GF-D8 (cell line): ENCODE results near the gene VDAC2.
A peak's percentile ranks its signal among the peaks of the same experiment; 100 is the strongest.
"Not testable (repeated sequence)": the region's sequence is repeated elsewhere in the genome, so short reads cannot be mapped to it uniquely, and the experiment has no call there.

ENCODE experiments used
- DNase-seq: peaks from one replicate; lab custom pipeline; 2025; lab: John Stamatoyannopoulos, UW

Gene VDAC2

DNA sequence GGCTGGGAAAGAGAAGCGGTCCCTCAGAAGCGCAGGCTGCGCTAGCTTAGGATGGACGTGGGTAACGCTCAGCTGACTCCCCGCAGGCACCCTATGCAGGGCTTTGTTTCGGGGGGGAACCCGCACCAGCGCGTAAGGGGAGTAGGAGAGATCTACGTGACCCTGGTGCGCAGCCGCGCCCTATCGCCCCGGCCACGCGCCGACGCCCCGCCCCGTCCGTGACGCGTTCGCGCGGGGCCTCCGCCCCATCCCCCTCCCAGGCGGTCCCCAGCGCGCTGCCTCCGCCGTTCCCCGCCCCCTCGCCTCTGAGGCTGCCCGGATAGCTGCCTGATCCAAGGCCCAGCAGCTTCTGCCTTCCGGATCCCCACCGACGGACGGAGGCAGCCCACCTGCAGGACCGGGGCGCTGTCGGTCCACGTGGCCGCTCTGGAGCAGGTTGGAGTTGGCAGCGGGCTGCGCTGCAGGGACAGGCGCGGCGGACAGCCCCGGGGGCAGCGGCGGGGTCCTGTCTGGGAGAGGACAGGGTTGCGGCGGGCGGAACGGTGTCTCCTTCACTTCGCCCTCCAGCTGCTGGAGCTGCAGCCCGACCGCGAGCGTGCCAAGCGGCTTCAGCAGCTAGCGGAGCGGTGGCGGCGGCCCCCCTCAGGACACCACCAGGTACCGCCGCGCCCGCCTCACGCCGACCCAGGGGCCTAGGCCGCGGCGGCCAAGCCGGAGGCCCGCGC, at the start of gene VDAC2:
VDAC2 (plus strand) TSS at position 515 of the 725 bp plus-strand sequence. CDS start 363 bp downstream, outside the sequence.
- DNase-seq = peak; percentile 68

- DNase-seq = peak; percentile 77
Observed at GRCh38 chr10:75165684-75166622, 44.6 kb upstream of the VDAC2 start.

DNA sequence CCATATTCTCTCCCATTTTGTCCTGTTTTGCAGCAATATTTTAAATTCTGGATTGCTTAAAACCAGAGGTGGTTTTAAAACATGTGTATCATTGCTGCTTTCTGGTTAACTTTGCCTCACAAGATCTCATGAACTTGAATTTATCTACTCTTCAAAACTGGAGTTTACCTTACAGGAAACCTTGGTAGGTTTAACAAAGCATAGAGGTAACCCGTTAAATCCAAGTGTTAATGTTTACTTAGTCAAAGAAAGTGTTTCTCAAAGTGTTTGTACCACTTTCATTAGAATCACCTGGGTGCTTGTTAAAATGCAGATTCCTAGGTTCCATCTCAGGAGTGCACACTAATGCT, 44.0 kb upstream of the VDAC2 start:
- DNase-seq = no peak

DNA sequence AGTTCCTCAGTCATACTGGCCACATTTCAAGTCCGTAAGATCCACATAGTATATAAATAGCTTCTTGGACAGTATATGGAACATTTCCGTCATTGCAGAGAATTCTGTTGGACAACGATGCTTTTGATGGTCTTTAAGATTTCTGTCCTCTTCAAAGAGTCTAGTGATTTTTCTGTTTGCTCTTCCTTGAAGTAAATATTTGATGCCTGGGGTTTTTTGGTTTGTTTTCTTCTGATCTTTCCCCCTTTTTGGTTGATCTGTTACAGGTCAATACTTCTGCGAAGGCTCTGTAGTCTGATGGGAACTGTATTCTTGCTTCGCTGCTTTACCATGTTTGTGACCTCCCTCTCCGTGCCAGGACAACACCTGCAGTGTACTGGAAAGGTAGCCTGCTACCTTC, 42.3 kb upstream of the VDAC2 start:
- no peak for DNase-seq

DNA sequence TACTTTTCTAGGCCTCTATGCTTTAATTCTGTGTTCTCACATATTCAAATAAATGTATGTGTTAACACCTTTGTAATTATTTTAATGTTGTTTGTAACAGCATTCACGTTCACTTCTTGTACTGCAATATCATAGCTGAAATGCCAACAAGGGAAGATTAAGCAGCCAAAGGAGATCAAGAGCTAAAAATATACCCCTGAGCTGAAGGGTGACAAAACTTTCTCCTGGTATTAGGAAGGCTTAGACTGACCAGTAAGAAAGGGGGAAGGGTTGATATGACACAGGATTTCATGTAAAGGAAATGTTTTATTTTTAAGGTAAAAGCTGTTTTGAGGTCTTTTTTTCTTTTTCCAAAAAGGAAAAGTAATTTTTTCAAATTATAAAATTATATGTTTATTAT, 40.4 kb upstream of the VDAC2 start:
- DNase-seq = no peak

DNA sequence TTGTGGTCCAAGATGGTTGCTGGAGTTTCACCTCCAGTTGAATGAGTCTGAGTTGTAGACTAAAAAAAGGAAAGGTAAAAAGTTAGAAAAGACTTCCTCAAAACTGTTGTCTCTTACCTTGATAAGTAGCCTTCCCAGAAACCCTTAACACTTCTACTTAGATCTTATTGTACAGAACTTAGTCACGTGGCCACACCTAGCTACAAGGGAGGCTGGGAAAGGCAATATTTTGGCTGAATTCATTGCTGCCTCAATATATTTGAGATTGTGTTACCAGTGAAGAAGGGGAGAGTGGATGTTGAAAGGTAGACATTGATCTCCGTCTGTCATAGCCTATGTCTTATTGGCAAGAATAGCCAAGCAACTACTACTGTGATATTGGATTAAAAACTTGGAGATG, 35.5 kb upstream of the VDAC2 start:
- DNase-seq = no peak

GRCh38 chr10:75176046-75176445, 34.5 kb upstream of the VDAC2 start:
- DNase-seq = no peak

DNA sequence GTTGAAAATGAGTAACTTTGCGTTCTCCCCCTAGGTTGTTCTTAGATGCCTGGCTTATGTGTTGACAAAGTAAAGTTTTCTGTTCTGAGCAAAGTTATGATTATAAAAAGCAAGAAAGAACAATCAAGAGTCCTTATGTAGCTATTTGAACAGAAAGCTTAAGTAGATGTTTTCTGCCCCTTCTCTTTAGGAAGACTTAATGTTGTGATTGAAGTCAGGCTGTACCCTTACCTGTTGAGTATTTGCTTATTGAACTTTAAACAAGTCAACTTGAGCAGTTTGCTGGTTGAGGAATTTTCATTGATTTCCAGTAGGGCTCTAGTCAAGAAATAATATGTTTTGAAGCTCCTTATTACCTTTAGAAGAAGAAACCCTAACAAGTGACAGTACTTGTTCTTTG, 33.9 kb upstream of the VDAC2 start:
- DNase-seq = no peak

DNA sequence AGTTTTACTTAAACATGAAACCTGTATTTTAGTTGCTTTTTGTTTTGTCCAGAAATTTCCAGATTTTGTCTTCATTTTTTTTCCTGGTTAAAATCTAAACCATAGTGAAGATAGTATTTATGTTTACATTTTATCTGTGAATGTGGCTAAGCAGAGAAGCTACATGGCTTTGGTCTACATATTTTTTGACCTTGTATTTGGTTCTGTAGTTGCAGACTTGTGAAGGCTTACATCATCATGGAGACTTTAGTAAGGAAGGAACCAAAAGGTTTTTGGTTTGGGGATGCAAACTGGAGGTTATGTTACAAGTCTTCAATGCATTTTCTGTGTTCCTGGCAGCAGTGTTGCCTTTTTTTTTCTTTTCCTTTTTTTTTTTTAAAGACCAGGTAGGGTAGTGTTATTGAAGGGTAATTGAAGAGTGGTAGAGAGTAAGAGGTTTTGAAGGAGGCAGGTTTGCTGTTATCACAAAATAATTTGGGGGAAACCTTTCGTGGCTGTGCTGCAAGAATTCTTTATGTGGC, 30.9 kb upstream of the VDAC2 start:
- no peak for DNase-seq

GRCh38 chr10:75180592-75180991, 30.0 kb upstream of the VDAC2 start:
- no peak for DNase-seq

DNA sequence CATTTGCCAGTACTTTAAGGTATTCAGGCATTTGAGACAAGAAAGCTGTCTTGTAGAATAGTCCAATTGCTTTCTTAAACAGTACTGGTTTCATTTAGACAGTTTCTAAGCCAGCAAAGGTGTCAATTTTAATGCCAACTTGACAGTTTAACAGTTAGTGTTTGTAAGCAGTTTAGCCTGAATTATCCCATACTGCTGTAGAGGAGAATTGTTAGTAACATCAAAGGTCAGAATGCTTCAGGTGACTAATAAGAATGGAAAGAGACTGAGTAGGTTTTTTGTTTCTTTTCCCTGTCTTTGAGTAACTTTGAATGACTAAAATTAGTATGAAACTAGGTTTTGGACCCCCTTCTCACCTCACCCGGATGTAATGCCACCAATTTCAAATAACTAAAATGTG, 29.5 kb upstream of the VDAC2 start:
- no peak for DNase-seq

DNA sequence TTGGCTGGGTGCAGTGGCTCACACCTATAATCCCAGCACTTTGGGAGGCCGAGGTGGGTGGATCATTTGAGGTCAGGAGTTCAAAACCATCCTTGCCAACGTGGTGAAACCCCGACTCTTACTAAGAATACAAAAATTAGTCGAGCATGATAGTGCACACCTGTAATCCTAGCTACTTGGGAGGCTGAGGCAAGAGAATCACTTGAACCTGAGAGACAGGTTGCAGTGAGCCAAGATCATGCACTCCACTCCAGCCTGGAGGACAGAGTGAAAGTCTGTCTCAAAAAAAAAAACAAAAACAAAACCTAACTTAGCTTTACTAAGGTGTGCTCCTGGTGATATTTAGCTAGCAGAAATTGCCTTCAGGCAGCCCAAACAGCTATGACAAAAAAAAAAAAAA, 24.3 kb upstream of the VDAC2 start:
- no peak for DNase-seq

- DNase-seq = no peak
Observed at GRCh38 chr10:75187961-75188426, 22.6 kb upstream of the VDAC2 start.

DNA sequence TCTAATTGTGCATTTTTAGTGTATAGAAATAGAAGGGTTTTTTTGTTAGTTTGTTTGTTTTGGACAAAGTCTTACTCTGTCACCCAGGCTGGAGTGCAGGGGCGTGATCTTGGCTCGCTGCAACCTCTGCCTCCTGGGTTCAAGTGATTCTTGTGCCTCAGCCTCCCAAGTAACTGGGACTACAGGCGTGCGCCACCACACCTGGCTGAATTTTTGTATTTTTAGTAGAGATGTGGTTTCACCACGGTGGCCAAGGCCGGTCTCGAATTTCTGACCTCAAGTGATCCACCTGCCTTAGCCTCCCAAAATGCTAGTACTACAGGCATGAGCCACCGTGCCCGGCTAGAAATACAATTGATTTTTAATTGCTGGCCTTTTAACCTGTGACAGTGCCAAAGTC, 22.1 kb upstream of the VDAC2 start:
- not testable (repeated sequence) for DNase-seq

DNA sequence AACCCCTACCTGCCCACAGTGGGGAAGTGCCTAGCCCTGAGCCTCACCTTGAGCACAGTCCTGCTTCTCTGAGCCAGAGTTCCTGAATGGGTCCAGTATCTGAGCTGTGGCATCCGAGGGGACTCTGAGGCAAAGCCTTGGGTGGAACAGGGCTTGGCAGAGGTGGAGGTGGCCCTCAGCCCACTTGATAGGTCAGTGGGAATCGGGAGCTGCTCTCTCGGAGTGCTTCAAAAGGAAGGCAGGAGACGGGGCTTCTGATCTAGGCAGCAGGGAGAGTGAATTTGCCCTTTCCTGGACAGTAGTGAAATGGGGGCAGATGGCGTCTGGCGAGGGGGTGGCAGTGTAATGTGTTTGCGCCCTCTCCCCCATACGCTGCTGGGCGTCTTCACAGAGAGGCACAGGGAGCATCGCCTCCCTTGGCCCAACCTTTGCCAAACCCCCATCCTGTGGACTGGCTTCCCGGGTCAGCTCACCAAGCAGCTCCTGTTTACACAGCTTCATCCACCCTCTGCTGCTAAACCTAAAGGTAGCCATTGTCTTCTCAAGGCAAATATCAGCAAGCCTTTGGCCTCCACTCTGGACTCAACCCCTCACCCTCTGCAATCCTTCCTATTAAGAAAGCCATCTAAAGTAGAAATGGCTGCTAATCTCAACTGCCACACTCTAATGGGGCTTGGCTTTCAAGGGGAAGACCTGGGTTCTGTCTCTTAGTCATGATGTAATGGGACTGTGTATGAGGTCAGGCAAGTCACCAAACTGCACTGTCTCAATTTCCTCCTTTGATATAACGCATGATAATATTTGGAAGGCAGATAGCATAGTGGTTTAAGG, 21.1 kb upstream of the VDAC2 start:
- DNase-seq = no peak

DNA sequence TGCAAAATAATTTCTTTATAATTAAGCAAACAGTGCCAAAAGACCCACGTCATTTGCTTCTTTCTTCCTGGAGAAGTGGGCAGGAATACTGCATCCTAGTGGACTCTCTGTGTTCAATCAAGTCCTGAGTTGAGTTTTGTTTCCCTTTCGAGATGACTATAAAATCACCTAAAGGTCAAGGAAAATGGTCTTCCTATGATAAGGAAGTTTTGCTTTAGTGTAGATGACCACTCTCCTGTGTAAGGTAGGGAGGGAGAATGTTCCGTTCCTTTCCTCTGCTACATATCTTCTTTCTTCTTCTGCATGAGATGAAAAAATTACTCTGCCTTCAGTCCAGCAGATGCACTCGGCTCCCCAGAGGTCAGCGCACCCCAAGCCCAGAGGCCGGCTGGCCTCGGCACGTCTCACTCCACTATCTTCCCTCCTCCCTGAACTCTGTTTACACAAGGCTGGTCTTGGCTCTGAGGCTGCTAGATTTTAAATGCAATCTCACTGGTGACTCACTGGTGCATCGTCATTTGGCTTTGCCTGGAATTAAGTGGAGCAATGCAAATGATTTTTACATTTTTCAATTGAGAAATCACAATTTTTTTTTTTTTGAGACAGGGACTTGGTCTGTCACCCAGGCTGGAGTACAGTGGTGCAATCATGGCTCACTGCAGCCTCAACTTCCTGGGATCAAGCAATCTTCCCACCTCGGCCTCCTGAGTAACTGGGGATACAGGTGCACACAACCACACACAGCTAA, 18.6 kb upstream of the VDAC2 start:
- DNase-seq = no peak

DNA sequence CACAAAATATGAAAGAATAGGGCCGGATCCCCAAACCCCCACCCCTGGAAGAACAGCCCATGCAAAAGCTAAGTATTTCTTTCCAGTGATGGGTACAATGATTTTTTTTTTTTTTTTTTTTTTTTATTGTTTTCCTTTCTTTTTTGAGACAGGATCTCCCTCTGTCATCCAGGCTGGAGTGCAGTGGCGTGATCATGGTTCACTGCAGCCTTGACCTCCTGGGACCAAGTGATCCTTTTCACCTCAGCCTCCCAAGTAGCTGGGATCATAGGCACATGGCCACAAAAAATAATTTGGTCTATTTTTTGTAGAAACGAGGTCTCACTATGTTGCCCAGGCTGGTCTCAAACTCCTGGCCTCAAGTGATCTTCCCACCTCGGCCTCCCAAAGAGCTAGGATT, 16.0 kb upstream of the VDAC2 start:
- DNase-seq = not testable (repeated sequence)

GRCh38 chr10:75195035-75195763, 15.4 kb upstream of the VDAC2 start:
- no peak for DNase-seq

DNA sequence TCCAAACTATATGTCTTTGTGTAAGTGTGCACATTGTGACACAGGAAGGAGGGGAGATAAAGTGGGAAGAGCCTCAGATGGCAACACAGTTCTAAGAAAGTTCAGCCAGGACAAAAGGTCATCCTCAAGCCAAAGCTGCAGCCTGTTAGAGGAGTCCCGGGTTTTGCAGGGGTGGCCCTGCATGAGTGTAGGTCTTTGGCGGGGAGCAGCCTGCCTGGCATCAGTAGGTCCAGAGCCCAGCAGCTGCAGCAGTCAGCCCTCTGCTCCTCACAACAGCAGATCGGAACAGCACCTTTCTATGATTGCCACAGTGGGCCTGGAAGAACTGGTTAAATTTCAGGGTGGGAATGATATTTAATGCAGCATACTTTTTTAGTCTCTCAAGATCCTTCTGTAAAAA, 13.5 kb upstream of the VDAC2 start:
- DNase-seq = no peak

DNA sequence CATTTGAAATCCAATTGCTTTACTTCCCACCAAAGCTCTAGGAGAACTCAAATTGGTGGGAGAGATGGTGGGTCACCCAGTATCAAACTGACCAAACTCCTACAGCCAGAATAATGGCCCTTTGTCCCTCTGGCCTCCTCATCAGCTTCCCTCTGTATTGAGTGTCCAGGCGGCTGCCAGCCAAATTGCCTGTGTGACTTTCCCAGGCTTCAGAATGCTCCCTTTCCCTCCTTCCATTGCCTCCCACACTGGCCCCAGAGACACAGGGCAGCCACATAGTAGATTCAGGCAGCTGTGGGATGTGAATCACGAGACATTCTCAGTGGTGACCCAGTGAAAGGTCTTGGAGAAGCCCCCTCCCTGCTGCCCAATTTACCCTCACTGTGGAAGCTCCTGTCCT, 12.7 kb upstream of the VDAC2 start:
- DNase-seq = no peak

GRCh38 chr10:75199949-75200348, 10.6 kb upstream of the VDAC2 start:
- DNase-seq = not testable (repeated sequence)
